Kidney (tissue), 14 donors: ENCODE results near the gene DLG2. TPM values are rescaled to one million over a fixed set of nuclear protein-coding genes. Genes with fewer than 3 reads are reported as not detected.

Experiments used
- DNase-seq, 5 donors: peaks; one replicate each; pipeline ENCODE4 v3.0.0-alpha.2; 2013 to 2020
- FAIRE-seq: peaks from 2 replicates; lab custom pipeline; 2012; peaks lifted over from hg19 to GRCh38; lab: Jason Lieb, UNC
- H3K27ac ChIP-seq, 2 donors: one replicate each; pipeline ENCODE4 v1.7.0; 2013; ENCODE audit warnings: low read depth in 2 of 2, low read length in 2 of 2, inconsistent platforms in 1 of 2
- H3K27me3 ChIP-seq: one replicate; pipeline ENCODE4 v1.7.1; 2013; ENCODE audit warnings: low read length, inconsistent platforms; ENCODE audit not compliant: control insufficient read depth, insufficient read depth
- H3K36me3 ChIP-seq, 3 donors: one replicate each; pipeline versions ENCODE4 v1.7.0 to v1.7.1; 2013; ENCODE audit warnings: low read length in 3 of 3, control low read depth in 1 of 3, inconsistent platforms in 1 of 3; ENCODE audit not compliant: insufficient read depth in 3 of 3, control insufficient read depth in 2 of 3
- H3K4me1 ChIP-seq, 3 donors: one replicate each; pipeline versions ENCODE4 v1.7.0 to v1.7.1; 2013; ENCODE audit warnings: low read length in 3 of 3, inconsistent platforms in 1 of 3, low read depth in 1 of 3; ENCODE audit not compliant: control insufficient read depth in 2 of 3, insufficient read depth in 2 of 3
- H3K4me3 ChIP-seq, 3 donors: one replicate each; pipeline versions ENCODE4 v1.7.0 to v1.8.1; 2013; ENCODE audit warnings: low read length in 3 of 3, control low read depth in 1 of 3, inconsistent platforms in 1 of 3
- H3K9ac ChIP-seq, 3 donors: one replicate each; pipeline versions ENCODE4 v1.7.0 to v1.7.1; 2013; ENCODE audit warnings: low read length in 3 of 3, control low read depth in 1 of 3, inconsistent platforms in 1 of 3
- H3K9me3 ChIP-seq, 3 donors: one replicate each; pipeline versions ENCODE4 v1.7.0 to v1.7.1; 2013; ENCODE audit warnings: low read length in 3 of 3, control low read depth in 1 of 3, inconsistent platforms in 1 of 3; ENCODE audit not compliant: control insufficient read depth in 2 of 3, insufficient read depth in 1 of 3
- CTCF ChIP-seq: IDR thresholded peaks from 3 replicates; pipeline ENCODE4 v1.5.1; 2012; ENCODE audit warnings: mild to moderate bottlenecking, moderate library complexity, borderline replicate concordance; ENCODE audit not compliant: insufficient read depth; ENCODE audit errors: extremely low read depth
- intact Hi-C: fragments of 100-400 bp; cut with DNase I; formaldehyde crosslinking; loops from one replicate; pipeline ENCODE4 v1.11.1; 2022
- polyA plus RNA-seq: library from polyadenylated mRNA; stranded (reverse); fragments of 350-450 nt; fragmentation: Illumina TruSeq; extraction: RNeasy Lipid Tissue Mini Kit (QIAGEN cat#74804); gene quantifications from one replicate; pipeline ENCODE4 v1.2.3, GENCODE V29; 2014; ENCODE audit warnings: low read depth, low replicate concordance; ENCODE audit not compliant: insufficient read depth
- total RNA-seq: library from RNA; stranded (reverse); fragmentation: NEBNext Ultra II Directional; extraction: Animal tissue kit (Norgen Biotek cat#: 25700); gene quantifications from one replicate; pipeline ENCODE4 v1.2.1, GENCODE V29; 2021
- donor health status: control.
- donor health status: control.
- donor health status: control.
- donor health status: control.
- donor health status: control.
- donor health status: DM: yes; HTN: yes; CAD: no.
- donor health status: Normal renal cell carcinoma (clear cell type).

The DLG2 gene
- total and polyA plus RNA-seq, 2 donors from 2014 or later: 2.9 to 7.2 TPM

GRCh38 chr11:84383576-84383975 lies 1243.6 kb downstream of the DLG2 start:
- no peak overlapping the region for H3K4me3 ChIP-seq
- no peak for TF ChIP-seq CTCF
- H3K27me3 ChIP-seq: no peaks in the 10 kb centered on the region
- no peaks in the 10 kb centered on the region for H3K36me3 ChIP-seq
- DNase-seq: peak in 1 of 5 donors; percentile 4
- no peaks in the 10 kb centered on the region for H3K9me3 ChIP-seq
- FAIRE-seq: no peak
- H3K9ac ChIP-seq: no peak overlapping the region
- no peak overlapping the region for H3K27ac ChIP-seq
- H3K4me1 ChIP-seq: no peaks in the 10 kb centered on the region
- intact Hi-C loops: no loop called here

- DNase-seq (no peak), FAIRE-seq (no peak)
- H3K9me3 ChIP-seq: no peaks in the 10 kb centered on the region
- no peaks in the 10 kb centered on the region for H3K36me3 ChIP-seq
- H3K4me3 ChIP-seq: no peak overlapping the region
- H3K27me3 ChIP-seq: no peaks in the 10 kb centered on the region
- TF ChIP-seq CTCF: no peak
- no peak overlapping the region for H3K27ac ChIP-seq
- intact Hi-C loops: no loop called here
- no peaks in the 10 kb centered on the region for H3K4me1 ChIP-seq
- no peak overlapping the region for H3K9ac ChIP-seq
Observed at GRCh38 chr11:84381666-84382065, 1245.5 kb downstream of the DLG2 start.

- Histone ChIP-seq H3K27me3 (no peaks in the 10 kb centered on the region), H3K9me3 (no peaks in the 10 kb centered on the region), H3K27ac (no peak overlapping the region), H3K36me3 (no peaks in the 10 kb centered on the region), H3K4me3 (no peak overlapping the region), H3K9ac (no peak overlapping the region), H3K4me1 (no peaks in the 10 kb centered on the region)
- no peak for TF ChIP-seq CTCF
- FAIRE-seq: no peak
- intact Hi-C loops: no loop called here
- DNase-seq: no peak
Observed at GRCh38 chr11:84372381-84372950, 1254.7 kb downstream of the DLG2 start.

GRCh38 chr11:84358034-84358433 lies 1269.1 kb downstream of the DLG2 start:
- H3K4me1 ChIP-seq: no peaks in the 10 kb centered on the region
- H3K36me3 ChIP-seq: no peaks in the 10 kb centered on the region
- TF ChIP-seq CTCF: no peak
- H3K9ac ChIP-seq: no peak overlapping the region
- intact Hi-C loops: no loop called here
- no peak overlapping the region for H3K4me3 ChIP-seq
- FAIRE-seq: no peak
- no peaks in the 10 kb centered on the region for H3K27me3 ChIP-seq
- no peak for DNase-seq
- H3K27ac ChIP-seq: no peak overlapping the region
- no peaks in the 10 kb centered on the region for H3K9me3 ChIP-seq
